ENCODE data around the gene STOML3. TPM values are rescaled to one million over a fixed set of nuclear protein-coding genes. Genes with fewer than 3 reads are reported as not detected.
"Not testable (repeated sequence)": the region's sequence is repeated elsewhere in the genome, so short reads cannot be mapped to it uniquely, and the experiment has no call there.

STOML3 gene
- not detected in 2 replicates for total RNA-seq

- peak; percentile 38 for DNase-seq
These were observed at the start of gene STOML3 for GRCh38 chr13:38990693-38991092. Gene STOML3 (minus strand): TSS chr13:38990831. CDS start chr13:38990721, 110 bp downstream.

GRCh38 chr13:39040206-39040605 is 49.6 kb upstream of the STOML3 start:
- no peak for DNase-seq

GRCh38 chr13:39039041-39039440 is 48.4 kb upstream of the STOML3 start:
- DNase-seq = no peak

- DNase-seq = peak; percentile 33
These were observed 48.0 kb upstream of the STOML3 start for GRCh38 chr13:39038569-39039030.

- DNase-seq = peak; percentile 89
These were observed 47.4 kb upstream of the STOML3 start, which contains the start of the genes NHLRC3 and PROSER1 for GRCh38 chr13:39037880-39038568. Gene NHLRC3 (plus strand): TSS chr13:39038456. CDS start chr13:39038640, 184 bp downstream. Gene PROSER1 (minus strand): TSS chr13:39038089. CDS start chr13:39037242, 847 bp downstream.

- DNase-seq = no peak
These were observed 46.8 kb upstream of the STOML3 start for GRCh38 chr13:39037410-39037879.

- peak; percentile 54 for DNase-seq
These were observed 45.6 kb upstream of the STOML3 start for GRCh38 chr13:39036212-39036611.

GRCh38 chr13:39035799-39036198 is 45.2 kb upstream of the STOML3 start:
- DNase-seq = no peak

- DNase-seq = no peak
These were observed 44.6 kb upstream of the STOML3 start for GRCh38 chr13:39035204-39035603.

- DNase-seq = no peak
These were observed 43.5 kb upstream of the STOML3 start for GRCh38 chr13:39034085-39034484.

- no peak for DNase-seq
These were observed 41.5 kb upstream of the STOML3 start for GRCh38 chr13:39032150-39032549.

- no peak for DNase-seq
These were observed 34.8 kb upstream of the STOML3 start for GRCh38 chr13:39025433-39025839.

- no peak for DNase-seq
These were observed 33.1 kb upstream of the STOML3 start for GRCh38 chr13:39023761-39024160.

GRCh38 chr13:39023316-39023715 is 32.7 kb upstream of the STOML3 start:
- DNase-seq = no peak

GRCh38 chr13:39020853-39021462 is 30.3 kb upstream of the STOML3 start:
- no peak for DNase-seq

- DNase-seq = peak; percentile 68
These were observed 26.2 kb upstream of the STOML3 start for GRCh38 chr13:39016787-39017186.

GRCh38 chr13:39016087-39016486 is 25.5 kb upstream of the STOML3 start:
- no peak for DNase-seq

- no peak for DNase-seq
These were observed 22.8 kb upstream of the STOML3 start for GRCh38 chr13:39013462-39013861.

GRCh38 chr13:39012608-39013007 is 22.0 kb upstream of the STOML3 start:
- DNase-seq = no peak

GRCh38 chr13:39006371-39007111 is 15.9 kb upstream of the STOML3 start:
- not testable (repeated sequence) for DNase-seq

- DNase-seq = no peak
These were observed 8.1 kb upstream of the STOML3 start for GRCh38 chr13:38998739-38999138.

GRCh38 chr13:38993381-38993780 is 2.8 kb upstream of the STOML3 start:
- DNase-seq = peak; percentile 13

- no peak for DNase-seq
These were observed 9.5 kb downstream of the STOML3 start for GRCh38 chr13:38981096-38981495.

Measured in dermis blood vessel endothelial cell (primary cell).